Mammary epithelial cell (primary cell): Measurements from ENCODE around the gene XAGE1B.
"Not testable (repeated sequence)": the region's sequence is repeated elsewhere in the genome, so short reads cannot be mapped to it uniquely, and the experiment has no call there.

Experiments used
- EZH2 ChIP-seq: IDR thresholded peaks from 2 replicates; pipeline ENCODE4 v1.6.1; 2012; ENCODE audit warnings: low read length, inconsistent platforms, borderline replicate concordance
- TF ChIP-seq, protein P1 (sequence below), 2 donors: IDR thresholded peaks in 1 of 2; conservative IDR thresholded peaks in 1 of 2; 2 replicates each; pipeline ENCODE4 v1.5.1; 2011 to 2012; ENCODE audit warnings: inconsistent platforms in 2 of 2, low read length in 2 of 2, mild to moderate bottlenecking in 2 of 2, control low read depth in 1 of 2, low read depth in 1 of 2; ENCODE audit not compliant: insufficient read depth in 1 of 2; ENCODE audit errors: extremely low read depth in 1 of 2

DNA sequence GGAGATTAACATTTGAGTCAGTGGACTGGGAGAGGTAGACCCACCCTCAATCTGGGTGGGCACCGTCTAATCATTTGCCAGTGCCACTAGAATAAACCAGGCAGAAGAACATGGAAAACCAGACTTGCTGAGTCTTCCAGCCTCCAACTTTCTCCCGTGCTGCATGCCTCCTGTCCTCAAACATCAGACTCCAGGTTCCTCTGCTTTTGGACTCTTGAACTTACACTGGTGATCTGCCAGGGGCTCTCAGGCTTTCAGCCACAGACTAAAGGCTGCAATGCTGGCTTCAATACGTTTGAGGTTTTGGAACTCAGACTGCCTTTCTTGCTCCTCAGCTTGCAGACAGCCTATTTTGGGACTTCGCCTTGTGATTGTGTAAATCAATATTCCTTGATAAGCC lies 24.2 kb upstream of the XAGE1B start:
- TF ChIP-seq, protein P1, sequence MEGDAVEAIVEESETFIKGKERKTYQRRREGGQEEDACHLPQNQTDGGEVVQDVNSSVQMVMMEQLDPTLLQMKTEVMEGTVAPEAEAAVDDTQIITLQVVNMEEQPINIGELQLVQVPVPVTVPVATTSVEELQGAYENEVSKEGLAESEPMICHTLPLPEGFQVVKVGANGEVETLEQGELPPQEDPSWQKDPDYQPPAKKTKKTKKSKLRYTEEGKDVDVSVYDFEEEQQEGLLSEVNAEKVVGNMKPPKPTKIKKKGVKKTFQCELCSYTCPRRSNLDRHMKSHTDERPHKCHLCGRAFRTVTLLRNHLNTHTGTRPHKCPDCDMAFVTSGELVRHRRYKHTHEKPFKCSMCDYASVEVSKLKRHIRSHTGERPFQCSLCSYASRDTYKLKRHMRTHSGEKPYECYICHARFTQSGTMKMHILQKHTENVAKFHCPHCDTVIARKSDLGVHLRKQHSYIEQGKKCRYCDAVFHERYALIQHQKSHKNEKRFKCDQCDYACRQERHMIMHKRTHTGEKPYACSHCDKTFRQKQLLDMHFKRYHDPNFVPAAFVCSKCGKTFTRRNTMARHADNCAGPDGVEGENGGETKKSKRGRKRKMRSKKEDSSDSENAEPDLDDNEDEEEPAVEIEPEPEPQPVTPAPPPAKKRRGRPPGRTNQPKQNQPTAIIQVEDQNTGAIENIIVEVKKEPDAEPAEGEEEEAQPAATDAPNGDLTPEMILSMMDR (conservative IDR thresholded peaks at IDR 0.05 in 1 of 2, IDR thresholded peaks at IDR 0.05 in 1 of 2; ENCODE audit: extremely low read depth in 1 of 2, insufficient read depth in 1 of 2, low read depth in 1 of 2, low read length in 2 of 2): not testable (repeated sequence)
- not testable (repeated sequence) for TF ChIP-seq EZH2
